ENCODE data around the gene CABP5.

Gene CABP5

GRCh38 chr19:48060381-48060780, 16.5 kb upstream of the CABP5 start:
- Mint-ChIP-seq H3K36me3 (ENCODE audit: insufficient read depth) (no peaks in the 10 kb centered on the region), H3K27ac (ENCODE audit: low read depth) (no peak overlapping the region), H3K27me3 (peaks cover 37% of the 10 kb centered on the region), H3K4me3 (no peak overlapping the region), H3K9me3 (no peaks in the 10 kb centered on the region), H3K4me1 (no peaks in the 10 kb centered on the region)
- DNase-seq (ENCODE audit: low spot score in 2 of 2) (no peak), ATAC-seq (replicated peaks; ENCODE audit: extremely low read depth, poor library complexity, severe bottlenecking) (no peak)

- ATAC-seq (replicated peaks; ENCODE audit: extremely low read depth, poor library complexity, severe bottlenecking) = no peak
- Mint-ChIP-seq H3K4me1 (no peaks in the 10 kb centered on the region), H3K36me3 (ENCODE audit: insufficient read depth) (no peaks in the 10 kb centered on the region), H3K27me3 (peaks cover 29% of the 10 kb centered on the region), H3K9me3 (no peaks in the 10 kb centered on the region), H3K27ac (ENCODE audit: low read depth) (no peak overlapping the region), H3K4me3 (no peak overlapping the region)
- no peak for DNase-seq (ENCODE audit: low spot score in 2 of 2)
These were observed 15.5 kb upstream of the CABP5 start for GRCh38 chr19:48059331-48059730.

- peaks cover 48% of the 10 kb centered on the region for H3K27me3 Mint-ChIP-seq
- no peak for DNase-seq (ENCODE audit: low spot score in 2 of 2)
- no peaks in the 10 kb centered on the region for H3K36me3 Mint-ChIP-seq (ENCODE audit: insufficient read depth)
- H3K9me3 Mint-ChIP-seq = no peaks in the 10 kb centered on the region
- H3K4me3 Mint-ChIP-seq = no peak overlapping the region
- ATAC-seq (replicated peaks; ENCODE audit: extremely low read depth, poor library complexity, severe bottlenecking) = no peak
- no peak overlapping the region for H3K27ac Mint-ChIP-seq (ENCODE audit: low read depth)
- H3K4me1 Mint-ChIP-seq = no peaks in the 10 kb centered on the region
These were observed 10.0 kb upstream of the CABP5 start for GRCh38 chr19:48053856-48054255.

GRCh38 chr19:48053076-48053475, 9.2 kb upstream of the CABP5 start:
- ATAC-seq (replicated peaks; ENCODE audit: extremely low read depth, poor library complexity, severe bottlenecking) = no peak
- Mint-ChIP-seq H3K4me3 (no peak overlapping the region), H3K9me3 (no peaks in the 10 kb centered on the region)

GRCh38 chr19:48051335-48052033, 7.6 kb upstream of the CABP5 start:
- no peak for ATAC-seq (replicated peaks; ENCODE audit: extremely low read depth, poor library complexity, severe bottlenecking)
- Mint-ChIP-seq H3K36me3 (ENCODE audit: insufficient read depth) (no peaks in the 10 kb centered on the region), H3K27ac (ENCODE audit: low read depth) (no peak overlapping the region)

More at GRCh38 chr19:48053076-48053475, 9.2 kb upstream of the CABP5 start:
- Mint-ChIP-seq H3K27me3 (peaks cover 56% of the 10 kb centered on the region), H3K36me3 (ENCODE audit: insufficient read depth) (no peaks in the 10 kb centered on the region), H3K27ac (ENCODE audit: low read depth) (no peak overlapping the region), H3K4me1 (no peaks in the 10 kb centered on the region)
- DNase-seq (ENCODE audit: low spot score in 2 of 2) = no peak

GRCh38 chr19:48044561-48044960, 682 bp upstream of the CABP5 start:
- Mint-ChIP-seq H3K27me3 (peaks cover 83% of the 10 kb centered on the region), H3K4me1 (no peaks in the 10 kb centered on the region), H3K36me3 (ENCODE audit: insufficient read depth) (no peaks in the 10 kb centered on the region), H3K9me3 (peaks cover 6% of the 10 kb centered on the region), H3K27ac (ENCODE audit: low read depth) (no peak overlapping the region), H3K4me3 (no peak overlapping the region)
- DNase-seq (ENCODE audit: low spot score in 2 of 2) (no peak), ATAC-seq (replicated peaks; ENCODE audit: extremely low read depth, poor library complexity, severe bottlenecking) (no peak)

More at GRCh38 chr19:48051335-48052033, 7.6 kb upstream of the CABP5 start:
- Mint-ChIP-seq H3K27me3 (peaks cover 72% of the 10 kb centered on the region), H3K4me1 (no peaks in the 10 kb centered on the region), H3K4me3 (no peak overlapping the region), H3K9me3 (no peaks in the 10 kb centered on the region)
- no peak for DNase-seq (ENCODE audit: low spot score in 2 of 2)

GRCh38 chr19:48041877-48042580, 1.9 kb downstream of the CABP5 start:
- DNase-seq (ENCODE audit: low spot score in 2 of 2) = no peak
- no peak for ATAC-seq (replicated peaks; ENCODE audit: extremely low read depth, poor library complexity, severe bottlenecking)
- no peaks in the 10 kb centered on the region for H3K4me1 Mint-ChIP-seq
- H3K4me3 Mint-ChIP-seq = no peak overlapping the region
- no peaks in the 10 kb centered on the region for H3K36me3 Mint-ChIP-seq (ENCODE audit: insufficient read depth)
- no peak overlapping the region for H3K27ac Mint-ChIP-seq (ENCODE audit: low read depth)
- H3K27me3 Mint-ChIP-seq = peaks cover 70% of the 10 kb centered on the region
- peaks cover 6% of the 10 kb centered on the region for H3K9me3 Mint-ChIP-seq

GRCh38 chr19:48036765-48037164, 7.1 kb downstream of the CABP5 start:
- H3K4me3 Mint-ChIP-seq = no peak overlapping the region
- H3K36me3 Mint-ChIP-seq (ENCODE audit: insufficient read depth) = peaks cover 2% of the 10 kb centered on the region
- H3K27me3 Mint-ChIP-seq = peaks cover 66% of the 10 kb centered on the region
- H3K4me1 Mint-ChIP-seq = no peaks in the 10 kb centered on the region
- no peak overlapping the region for H3K27ac Mint-ChIP-seq (ENCODE audit: low read depth)
- ATAC-seq (replicated peaks; ENCODE audit: extremely low read depth, poor library complexity, severe bottlenecking) (no peak), DNase-seq (ENCODE audit: low spot score in 2 of 2) (no peak)
- H3K9me3 Mint-ChIP-seq = peaks cover 6% of the 10 kb centered on the region

GRCh38 chr19:48033604-48034003, 10.3 kb downstream of the CABP5 start:
- no peak for ATAC-seq (replicated peaks; ENCODE audit: extremely low read depth, poor library complexity, severe bottlenecking)

GRCh38 chr19:48030073-48030472, 13.8 kb downstream of the CABP5 start:
- Mint-ChIP-seq H3K4me1 (no peaks in the 10 kb centered on the region), H3K36me3 (ENCODE audit: insufficient read depth) (peaks cover 3% of the 10 kb centered on the region), H3K27me3 (peaks cover 71% of the 10 kb centered on the region), H3K9me3 (no peaks in the 10 kb centered on the region), H3K27ac (ENCODE audit: low read depth) (no peak overlapping the region), H3K4me3 (no peak overlapping the region)
- ATAC-seq (replicated peaks; ENCODE audit: extremely low read depth, poor library complexity, severe bottlenecking) (no peak), DNase-seq (ENCODE audit: low spot score in 2 of 2) (no peak)

More at GRCh38 chr19:48033604-48034003, 10.3 kb downstream of the CABP5 start:
- DNase-seq (ENCODE audit: low spot score in 2 of 2) = no peak
- Mint-ChIP-seq H3K36me3 (ENCODE audit: insufficient read depth) (peaks cover 3% of the 10 kb centered on the region), H3K27ac (ENCODE audit: low read depth) (no peak overlapping the region), H3K27me3 (peaks cover 51% of the 10 kb centered on the region), H3K9me3 (peaks cover 6% of the 10 kb centered on the region), H3K4me3 (no peak overlapping the region), H3K4me1 (no peaks in the 10 kb centered on the region)

- no peak for ATAC-seq (replicated peaks; ENCODE audit: extremely low read depth, poor library complexity, severe bottlenecking)
- no peak for DNase-seq (ENCODE audit: low spot score in 2 of 2)
- H3K27me3 Mint-ChIP-seq = peaks cover 75% of the 10 kb centered on the region
- H3K27ac Mint-ChIP-seq (ENCODE audit: low read depth) = no peak overlapping the region
- H3K9me3 Mint-ChIP-seq = no peaks in the 10 kb centered on the region
- no peaks in the 10 kb centered on the region for H3K4me1 Mint-ChIP-seq
- H3K4me3 Mint-ChIP-seq = no peak overlapping the region
- peaks cover 3% of the 10 kb centered on the region for H3K36me3 Mint-ChIP-seq (ENCODE audit: insufficient read depth)
These were observed 14.4 kb downstream of the CABP5 start for GRCh38 chr19:48029431-48029830.

- no peak for ATAC-seq (replicated peaks; ENCODE audit: extremely low read depth, poor library complexity, severe bottlenecking)
- Mint-ChIP-seq H3K4me1 (no peaks in the 10 kb centered on the region), H3K36me3 (ENCODE audit: insufficient read depth) (peaks cover 2% of the 10 kb centered on the region), H3K9me3 (no peaks in the 10 kb centered on the region), H3K27ac (ENCODE audit: low read depth) (no peak overlapping the region), H3K4me3 (no peak overlapping the region), H3K27me3 (peaks cover 79% of the 10 kb centered on the region)
- no peak for DNase-seq (ENCODE audit: low spot score in 2 of 2)
These were observed 18.4 kb downstream of the CABP5 start for GRCh38 chr19:48025480-48025879.

- DNase-seq (ENCODE audit: low spot score in 2 of 2) (no peak), ATAC-seq (replicated peaks; ENCODE audit: extremely low read depth, poor library complexity, severe bottlenecking) (no peak)
- Mint-ChIP-seq H3K27ac (ENCODE audit: low read depth) (no peak overlapping the region), H3K4me3 (no peak overlapping the region), H3K27me3 (peaks cover 81% of the 10 kb centered on the region), H3K36me3 (ENCODE audit: insufficient read depth) (no peaks in the 10 kb centered on the region), H3K4me1 (no peaks in the 10 kb centered on the region), H3K9me3 (no peaks in the 10 kb centered on the region)
These were observed 20.4 kb downstream of the CABP5 start for GRCh38 chr19:48023518-48023917.
